ENCODE data around the gene COL16A1. TPM values are rescaled to one million over a fixed set of nuclear protein-coding genes. Genes with fewer than 3 reads are reported as not detected.

Gene COL16A1
- total and polyA plus RNA-seq, 4 donors, result 0.43 to 3.8 (median 2.3) TPM

- DNase-seq (ENCODE audit: low spot score), result no peak
- WGBS, result 8% methylated on average over 19 of the region's 19 CpGs
Measured at GRCh38 chr1:31704271-31705079, 658 bp upstream of the COL16A1 start.

More at GRCh38 chr1:31704271-31705079, 658 bp upstream of the COL16A1 start:
- Histone ChIP-seq H3K4me1 (ENCODE audit: control insufficient read depth in 4 of 4, insufficient read depth in 4 of 4, low read length in 3 of 4) (peaks cover 11 to 20% (median 14%) of the 10 kb centered on the region in 4 donors), H3K36me3 (ENCODE audit: control insufficient read depth in 4 of 4, insufficient read depth in 3 of 4, low read depth in 1 of 4, low read length in 3 of 4) (no peaks in the 10 kb centered on the region), H3K9ac (ENCODE audit: low read depth in 1 of 2, low read length in 2 of 2) (no peak overlapping the region), H3K27ac (ENCODE audit: low read depth in 1 of 2, low read length in 2 of 2) (peak overlapping the region; percentile 23 to 29), H3K9me3 (ENCODE audit: control insufficient read depth in 4 of 4, low read length in 3 of 4) (no peaks in the 10 kb centered on the region), H3K27me3 (ENCODE audit: control insufficient read depth in 4 of 4, insufficient read depth in 4 of 4, low read length in 3 of 4) (peaks cover 0 to 6% (median 2%) of the 10 kb centered on the region in 4 donors), H3K4me3 (ENCODE audit: low read depth in 1 of 3, low read length in 3 of 3) (no peak overlapping the region)
- TF ChIP-seq JUND (IDR thresholded peaks at IDR 0.05) (no peak), HNF4G (IDR thresholded peaks at IDR 0.05) (no peak), REST (IDR thresholded peaks at IDR 0.05) (peak; percentile 33), HNF4A (conservative IDR thresholded peaks at IDR 0.05) (peak in 1 of 2 donors; percentile 69), MAX (IDR thresholded peaks at IDR 0.05) (no peak), FOXA2 (IDR thresholded peaks at IDR 0.05) (no peak), RAD21 (IDR thresholded peaks at IDR 0.05) (peak in 1 of 2 donors; percentile 10), ZBTB33 (IDR thresholded peaks at IDR 0.05) (no peak), RXRA (IDR thresholded peaks at IDR 0.05) (peak in 1 of 2 donors; percentile 74), EGR1 (IDR thresholded peaks at IDR 0.05; ENCODE audit: low read depth in 2 of 2) (no peak), SP1 (IDR thresholded peaks at IDR 0.05) (peak; percentile 63), YY1 (IDR thresholded peaks at IDR 0.05) (no peak), TAF1 (conservative IDR thresholded peaks at IDR 0.05) (no peak), GABPA (IDR thresholded peaks at IDR 0.05 in 1 of 2, conservative IDR thresholded peaks at IDR 0.05 in 1 of 2) (no peak), NR2F2 (IDR thresholded peaks at IDR 0.05) (no peak), CTCF (IDR thresholded peaks at IDR 0.05; ENCODE audit: low read depth, low read length, missing input control) (no peak), FOXA1 (IDR thresholded peaks at IDR 0.05) (no peak), ATF3 (IDR thresholded peaks at IDR 0.05) (no peak)

All from liver (tissue), 9 donors.